Body of pancreas (tissue), 4 donors: ENCODE measurements around the gene PLXNB3. TPM values are rescaled to one million over a fixed set of nuclear protein-coding genes. Genes with fewer than 3 reads are reported as not detected.

Experiments
- ATAC-seq: fragments of 150-250 bp; one replicate; pipeline ENCODE4 v1.9.1; 2016
- DNase-seq, 4 donors: peaks; one replicate each; pipeline ENCODE4 v3.0.0-alpha.2; 2019
- H3K27ac ChIP-seq, 4 donors: fragments of 200-600 bp; sonication (generic); 1 replicate in 3 of 4; 2 replicates in 1 of 4; pipeline versions ENCODE4 v1.5.1 to v1.6.1; 2016 to 2019; ENCODE audit warnings: mild to moderate bottlenecking in 1 of 4, mixed read lengths in 1 of 4, moderate library complexity in 1 of 4
- H3K27me3 ChIP-seq, 2 donors: fragments of 200-600 bp; sonication (generic); one replicate each; pipeline ENCODE4 v1.6.0; 2016; ENCODE audit warnings: mild to moderate bottlenecking in 1 of 2
- H3K36me3 ChIP-seq, 2 donors: fragments of 200-600 bp; sonication (generic); replicated peaks in 1 of 2; 2 replicates each; pipeline ENCODE4 v1.5.1; 2016; ENCODE audit warnings: low read depth in 2 of 2; ENCODE audit not compliant: insufficient read depth in 1 of 2
- H3K4me1 ChIP-seq: fragments of 200-600 bp; sonication (generic); one replicate; pipeline ENCODE4 v1.6.0; 2016
- H3K4me3 ChIP-seq, 2 donors: fragments of 200-600 bp; sonication (generic); 1 replicate in 1 of 2; 2 replicates in 1 of 2; pipeline ENCODE4 v1.5.1; 2016 to 2019
- H3K9me3 ChIP-seq, 3 donors: fragments of 200-600 bp; sonication (generic); 1 replicate in 2 of 3; 2 replicates in 1 of 3; pipeline ENCODE4 v1.5.1; 2016
- POLR2A ChIP-seq, 3 donors: fragments of 450-650 bp; IDR thresholded peaks; one replicate each; pipeline ENCODE4 v1.6.1; 2016; ENCODE audit warnings: antibody characterized with exemption in 3 of 3, mild to moderate bottlenecking in 2 of 3
- WGBS, 2 donors: methylation state at CpG; one replicate each; pipeline ENCODE4 v1.1.5; 2017; 5-methylcytosine and 5-hydroxymethylcytosine counted together
- intact Hi-C: fragments of 100-400 bp; cut with DNase I; formaldehyde crosslinking; loops from one replicate; pipeline ENCODE4 v1.15.1; 2023
- total RNA-seq, 2 donors: library from RNA; depleted of rRNA; stranded (reverse); fragments of >200 nt; gene quantifications; one replicate each; pipeline ENCODE4 v1.1.0, GENCODE V29; 2016
- TF ChIP-seq, protein P1 (sequence below), 7 experiments: fragments of 450-650 bp in 4 of 7; fragments of 200-600 bp in 3 of 7; sonication (generic) in 3 of 7; IDR thresholded peaks; one replicate each; pipeline ENCODE4 v1.5.1; 2016 to 2019; ENCODE audit warnings: antibody characterized with exemption in 7 of 7

The PLXNB3 gene
- total RNA-seq, 2 donors from 2014 or later: 4.2 to 13.2 TPM

- peak overlapping the region in 3 of 4 donors; percentile 38 to 65 (median 50) for H3K27ac ChIP-seq
- no peaks in the 10 kb centered on the region for H3K27me3 ChIP-seq
- peak; percentile 11 for ATAC-seq
- no peak overlapping the region for H3K4me3 ChIP-seq
- intact Hi-C loops: loop anchor here (5.0 kb wide), 2 partner anchors 178 to 188 kb away; partner anchors contain the start of gene RENBP
- H3K9me3 ChIP-seq: no peaks in the 10 kb centered on the region
- TF ChIP-seq POLR2A (IDR thresholded peaks at IDR 0.05): no peak
- TF ChIP-seq, protein P1, sequence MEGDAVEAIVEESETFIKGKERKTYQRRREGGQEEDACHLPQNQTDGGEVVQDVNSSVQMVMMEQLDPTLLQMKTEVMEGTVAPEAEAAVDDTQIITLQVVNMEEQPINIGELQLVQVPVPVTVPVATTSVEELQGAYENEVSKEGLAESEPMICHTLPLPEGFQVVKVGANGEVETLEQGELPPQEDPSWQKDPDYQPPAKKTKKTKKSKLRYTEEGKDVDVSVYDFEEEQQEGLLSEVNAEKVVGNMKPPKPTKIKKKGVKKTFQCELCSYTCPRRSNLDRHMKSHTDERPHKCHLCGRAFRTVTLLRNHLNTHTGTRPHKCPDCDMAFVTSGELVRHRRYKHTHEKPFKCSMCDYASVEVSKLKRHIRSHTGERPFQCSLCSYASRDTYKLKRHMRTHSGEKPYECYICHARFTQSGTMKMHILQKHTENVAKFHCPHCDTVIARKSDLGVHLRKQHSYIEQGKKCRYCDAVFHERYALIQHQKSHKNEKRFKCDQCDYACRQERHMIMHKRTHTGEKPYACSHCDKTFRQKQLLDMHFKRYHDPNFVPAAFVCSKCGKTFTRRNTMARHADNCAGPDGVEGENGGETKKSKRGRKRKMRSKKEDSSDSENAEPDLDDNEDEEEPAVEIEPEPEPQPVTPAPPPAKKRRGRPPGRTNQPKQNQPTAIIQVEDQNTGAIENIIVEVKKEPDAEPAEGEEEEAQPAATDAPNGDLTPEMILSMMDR (IDR thresholded peaks at IDR 0.05): no peak
- no peaks in the 10 kb centered on the region for H3K36me3 ChIP-seq
- 74% methylated on average over 4 of the region's 7 CpGs; no CpG with 5 or more reads in 1 of the 2 donors for WGBS, 2 donors
- peak in 1 of 4 donors; percentile 14 for DNase-seq
- peaks cover 13% of the 10 kb centered on the region for H3K4me1 ChIP-seq
These were observed 713 bp downstream of the PLXNB3 start for GRCh38 chrX:153764786-153765137.

DNA sequence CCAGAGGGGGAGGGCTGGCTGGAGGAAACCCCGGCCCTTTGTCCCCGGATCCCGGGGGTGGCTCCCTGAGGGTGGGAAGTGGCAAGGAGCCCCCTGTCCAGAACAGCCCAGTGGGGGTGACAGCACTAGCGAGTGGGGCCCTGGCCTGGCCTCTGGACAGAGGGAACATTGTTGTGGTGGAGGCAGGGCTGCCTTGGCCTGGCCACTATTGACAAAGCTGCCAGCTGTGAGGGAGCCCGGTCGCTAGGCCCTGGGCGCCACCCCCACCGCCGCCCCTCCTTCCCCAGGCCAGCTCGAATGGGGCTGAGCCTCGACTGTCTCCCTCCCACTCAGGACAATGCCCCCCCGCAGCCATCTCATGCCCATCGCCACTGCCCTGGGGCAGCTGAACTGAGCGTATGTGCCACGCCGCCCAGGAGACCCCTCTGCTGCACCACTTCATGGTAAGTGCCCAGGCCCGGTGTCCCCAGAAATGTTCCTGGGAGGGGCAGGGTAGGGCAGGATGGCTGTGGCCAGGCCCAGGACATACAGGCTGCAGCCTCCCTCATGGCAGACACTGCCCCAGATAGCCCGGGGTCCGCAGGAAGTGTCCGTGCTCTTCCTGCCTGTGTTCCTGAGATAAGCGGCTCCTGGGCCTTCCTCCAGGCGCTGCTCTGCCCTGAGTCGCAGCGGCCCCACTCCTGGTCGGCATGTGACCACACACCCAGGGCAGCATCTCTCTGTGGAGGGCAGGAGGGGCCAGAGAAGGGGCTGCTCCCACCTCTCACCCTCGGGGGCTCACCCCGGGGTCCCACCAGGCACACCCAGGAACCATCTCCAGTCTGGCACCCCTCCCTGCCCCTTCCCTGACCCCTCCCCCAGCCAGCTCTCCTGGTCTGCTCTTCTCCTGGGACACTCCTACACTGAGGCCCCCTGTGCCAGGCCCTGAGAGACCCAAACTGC lies 1.4 kb downstream of the PLXNB3 start:
- H3K27ac ChIP-seq: peak overlapping the region in 3 of 4 donors; percentile 38 to 65 (median 50)
- DNase-seq (peak; percentile 20 to 37 (median 28)), ATAC-seq (peak; percentile 55)
- TF ChIP-seq, protein P1 (IDR thresholded peaks at IDR 0.05): no peak
- no peak for TF ChIP-seq POLR2A (IDR thresholded peaks at IDR 0.05)
- 20 to 43% methylated on average over 1 to 13 of the region's 27 CpGs for WGBS, 2 donors
- no peaks in the 10 kb centered on the region for H3K9me3 ChIP-seq
- no peak overlapping the region for H3K4me3 ChIP-seq
- H3K4me1 ChIP-seq: peaks cover 13% of the 10 kb centered on the region
- H3K27me3 ChIP-seq: no peaks in the 10 kb centered on the region
- no peaks in the 10 kb centered on the region for H3K36me3 ChIP-seq
- intact Hi-C loops: loop anchor here (5.0 kb wide), 1 partner anchor 177 kb away; the partner anchor contains the start of gene RENBP

GRCh38 chrX:153766098-153766817 lies 2.2 kb downstream of the PLXNB3 start:
- no peak for ATAC-seq

DNA sequence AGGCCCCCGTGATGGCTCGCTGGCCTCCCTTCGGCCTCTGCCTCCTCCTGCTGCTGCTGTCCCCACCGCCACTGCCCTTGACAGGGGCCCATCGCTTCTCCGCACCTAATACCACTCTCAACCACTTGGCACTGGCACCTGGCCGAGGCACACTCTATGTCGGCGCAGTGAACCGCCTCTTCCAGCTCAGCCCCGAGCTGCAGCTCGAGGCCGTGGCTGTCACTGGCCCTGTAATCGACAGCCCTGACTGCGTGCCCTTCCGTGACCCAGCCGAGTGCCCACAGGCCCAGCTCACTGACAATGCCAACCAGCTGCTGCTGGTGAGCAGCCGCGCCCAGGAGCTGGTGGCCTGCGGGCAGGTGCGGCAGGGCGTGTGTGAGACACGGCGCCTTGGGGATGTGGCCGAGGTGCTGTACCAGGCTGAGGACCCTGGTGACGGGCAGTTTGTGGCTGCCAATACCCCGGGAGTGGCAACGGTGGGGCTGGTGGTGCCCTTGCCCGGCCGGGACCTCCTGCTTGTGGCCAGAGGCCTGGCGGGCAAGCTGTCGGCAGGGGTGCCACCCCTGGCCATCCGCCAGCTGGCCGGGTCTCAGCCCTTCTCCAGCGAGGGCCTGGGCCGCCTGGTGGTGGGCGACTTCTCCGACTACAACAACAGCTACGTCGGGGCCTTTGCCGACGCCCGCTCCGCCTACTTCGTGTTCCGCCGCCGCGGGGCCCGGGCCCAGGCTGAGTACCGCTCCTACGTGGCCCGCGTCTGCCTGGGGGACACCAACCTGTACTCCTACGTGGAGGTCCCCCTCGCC lies 3.0 kb downstream of the PLXNB3 start:
- no peak for TF ChIP-seq POLR2A (IDR thresholded peaks at IDR 0.05)
- TF ChIP-seq, protein P1 (IDR thresholded peaks at IDR 0.05): no peak
- H3K4me1 ChIP-seq: peaks cover 13% of the 10 kb centered on the region
- intact Hi-C loops: loop anchor here (5.0 kb wide), 1 partner anchor 175 kb away; the partner anchor contains the start of gene RENBP
- no peaks in the 10 kb centered on the region for H3K36me3 ChIP-seq
- no peak overlapping the region for H3K4me3 ChIP-seq
- no peak overlapping the region for H3K27ac ChIP-seq
- no peak for DNase-seq
- 82 to 95% methylated on average over 6 to 8 of the region's 56 CpGs for WGBS, 2 donors
- H3K9me3 ChIP-seq: no peaks in the 10 kb centered on the region
- H3K27me3 ChIP-seq: no peaks in the 10 kb centered on the region
- no peak for ATAC-seq

More at GRCh38 chrX:153766098-153766817, 2.2 kb downstream of the PLXNB3 start:
- intact Hi-C loops: loop anchor here (5.0 kb wide), 1 partner anchor 176 kb away; the partner anchor contains the start of gene RENBP
- Histone ChIP-seq H3K36me3 (no peaks in the 10 kb centered on the region), H3K9me3 (no peaks in the 10 kb centered on the region), H3K4me3 (no peak overlapping the region), H3K27ac (peak overlapping the region in 2 of 4 donors; percentile 3 to 65), H3K27me3 (no peaks in the 10 kb centered on the region), H3K4me1 (peaks cover 13% of the 10 kb centered on the region)
- TF ChIP-seq, protein P1 (IDR thresholded peaks at IDR 0.05): no peak
- TF ChIP-seq POLR2A (IDR thresholded peaks at IDR 0.05): no peak
- DNase-seq: peak in 1 of 4 donors; percentile 10
- 55 to 78% methylated on average over 17 of the region's 21 CpGs for WGBS, 2 donors
